Left renal cortex interstitium (tissue), 4 donors: ENCODE data around the gene SIGLEC6. TPM values are rescaled to one million over a fixed set of nuclear protein-coding genes. Genes with fewer than 3 reads are reported as not detected.

ENCODE experiments used
- DNase-seq, 4 donors: peaks; one replicate each; pipeline ENCODE4 v3.0.0-alpha.2; 2013; ENCODE audit warnings: low read depth in 4 of 4, low spot score in 2 of 4, missing footprints in 1 of 4
- polyA plus RNA-seq, 4 donors: library from polyadenylated mRNA; unstranded; fragments of 120-200 nt; gene quantifications; one replicate each; pipeline ENCODE4 v1.2.1, GENCODE V29; 2013; ENCODE audit not compliant: insufficient read length in 4 of 4

SIGLEC6 gene
- polyA plus RNA-seq, 4 donors = 0.10 to 0.52 (median 0.18) TPM

DNA sequence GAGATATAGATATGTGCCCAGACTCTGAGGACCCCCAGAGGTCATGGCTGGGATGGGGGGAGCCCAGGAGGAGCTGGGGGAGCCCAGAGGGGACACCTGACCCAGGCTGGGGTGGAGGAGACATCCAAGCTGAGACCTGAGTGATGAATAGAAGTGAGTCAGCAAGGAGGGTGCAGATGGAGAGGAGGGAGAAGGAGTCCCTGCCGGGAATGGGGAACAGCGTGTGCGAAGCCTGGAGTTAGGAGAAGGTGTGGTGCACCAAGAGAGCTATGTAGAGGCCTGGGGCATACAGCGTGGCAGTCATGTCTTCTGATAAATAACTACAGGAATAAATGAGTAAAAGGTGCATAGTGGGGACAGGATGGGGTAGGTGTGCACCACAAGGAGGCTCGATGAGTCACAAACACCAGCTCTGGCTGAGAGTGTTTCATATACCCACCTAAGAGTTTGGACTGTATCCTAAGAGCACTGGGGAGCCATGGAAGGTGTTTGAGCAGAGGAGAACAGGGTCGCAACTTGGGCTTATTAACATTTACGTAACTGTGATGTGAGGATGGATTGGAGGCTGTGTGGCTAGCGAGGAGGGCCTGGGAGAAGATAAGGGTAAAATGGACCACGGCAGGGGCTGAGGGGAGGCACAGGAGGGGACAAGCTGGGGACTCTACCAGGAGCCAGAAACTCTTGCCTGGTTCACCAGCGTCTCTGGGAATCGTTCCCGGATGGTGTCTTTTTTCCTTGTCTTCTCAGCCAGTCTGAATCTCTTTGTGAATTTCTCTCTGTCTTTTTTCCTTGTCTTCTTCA lies 51.7 kb downstream of the SIGLEC6 start:
- DNase-seq = no peak

- no peak for DNase-seq
These were observed 52.9 kb downstream of the SIGLEC6 start, which contains the start of gene CEACAM18 for GRCh38 chr19:51478381-51479234. Gene CEACAM18 (plus strand): TSS chr19:51478539.

DNA sequence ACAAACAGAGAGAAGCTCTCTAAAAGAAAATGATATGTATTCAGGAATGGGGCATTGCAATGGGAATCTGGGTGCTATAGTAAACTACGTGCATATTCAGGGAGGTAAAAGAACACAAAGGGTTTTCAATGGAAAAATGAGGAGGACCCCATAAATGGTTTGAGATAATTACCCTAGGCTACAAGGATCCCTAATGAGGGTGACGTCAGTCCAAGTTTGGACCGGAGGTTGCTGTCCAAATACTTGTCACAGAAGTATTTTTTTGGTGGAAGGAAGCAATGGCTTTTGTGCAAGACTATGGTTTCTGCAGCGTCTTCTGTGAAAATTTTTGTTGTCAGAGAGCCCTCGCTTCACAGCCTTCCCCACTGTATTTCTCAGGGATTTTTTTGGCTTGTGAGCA lies 54.1 kb downstream of the SIGLEC6 start:
- DNase-seq = no peak

DNA sequence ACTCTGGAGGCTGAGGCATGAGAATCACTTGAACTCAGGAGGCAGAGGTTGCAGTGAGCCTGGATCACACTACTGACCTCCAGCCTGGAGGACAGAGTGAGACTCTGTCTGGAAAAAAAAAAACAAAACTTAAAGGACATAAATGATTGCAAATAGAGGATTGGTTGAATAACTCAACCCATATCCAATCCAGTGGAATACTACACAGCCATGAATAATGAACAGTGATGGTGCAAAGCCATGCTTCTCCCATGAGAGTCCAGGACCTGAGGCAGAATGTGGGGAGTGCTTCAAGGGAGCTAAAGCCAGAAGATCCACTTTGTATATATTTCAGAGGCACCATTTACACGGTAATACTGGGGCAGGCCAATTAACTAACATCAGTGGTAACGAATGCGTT lies 55.3 kb downstream of the SIGLEC6 start:
- DNase-seq = no peak

GRCh38 chr19:51473009-51473707 lies 58.3 kb downstream of the SIGLEC6 start:
- peak in 2 of 4 donors; percentile 21 to 33 for DNase-seq

GRCh38 chr19:51472607-51473006 lies 58.9 kb downstream of the SIGLEC6 start:
- DNase-seq = no peak

- DNase-seq = no peak
These were observed 59.9 kb downstream of the SIGLEC6 start for GRCh38 chr19:51471527-51471926.

DNA sequence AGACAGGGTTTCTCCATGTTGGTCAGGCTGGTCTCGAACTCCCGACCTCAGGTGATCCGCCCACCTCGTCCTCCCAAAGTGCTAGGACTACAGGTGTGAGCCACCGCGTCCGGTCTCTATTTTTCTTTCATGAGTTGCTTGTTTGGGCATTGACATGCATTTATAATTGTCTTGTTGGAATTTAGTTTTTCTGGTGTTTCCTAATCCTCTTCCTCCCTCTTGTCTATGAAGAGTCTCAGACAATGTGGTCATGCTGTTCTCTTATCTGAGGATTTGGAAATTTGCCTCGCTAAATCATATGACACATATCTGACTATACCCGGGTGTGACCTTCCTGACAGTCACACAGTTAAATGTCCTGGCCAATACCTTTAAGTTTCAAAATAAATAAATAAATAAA lies 60.5 kb downstream of the SIGLEC6 start:
- DNase-seq = no peak

GRCh38 chr19:51469629-51470028 lies 61.8 kb downstream of the SIGLEC6 start:
- no peak for DNase-seq

DNA sequence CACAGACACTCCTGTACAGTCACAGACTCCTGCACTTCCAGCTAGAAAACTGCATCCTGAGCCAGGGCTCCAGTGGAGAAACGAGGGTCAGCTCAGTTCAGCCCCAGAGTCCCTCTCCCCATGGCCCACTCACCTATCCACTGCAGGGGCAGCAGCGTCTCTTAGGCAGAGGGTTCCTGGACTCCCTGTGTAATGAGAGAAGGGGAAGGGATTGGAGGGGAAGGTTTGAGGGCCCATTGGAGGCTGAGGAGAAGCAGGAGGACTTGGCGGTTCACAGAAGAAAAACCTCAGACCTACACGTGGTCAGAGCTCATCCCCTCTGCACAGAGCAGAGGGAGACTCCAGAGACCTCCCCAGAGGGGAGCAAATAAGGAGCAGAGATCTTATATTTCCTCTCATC lies 62.3 kb downstream of the SIGLEC6 start:
- no peak for DNase-seq

DNA sequence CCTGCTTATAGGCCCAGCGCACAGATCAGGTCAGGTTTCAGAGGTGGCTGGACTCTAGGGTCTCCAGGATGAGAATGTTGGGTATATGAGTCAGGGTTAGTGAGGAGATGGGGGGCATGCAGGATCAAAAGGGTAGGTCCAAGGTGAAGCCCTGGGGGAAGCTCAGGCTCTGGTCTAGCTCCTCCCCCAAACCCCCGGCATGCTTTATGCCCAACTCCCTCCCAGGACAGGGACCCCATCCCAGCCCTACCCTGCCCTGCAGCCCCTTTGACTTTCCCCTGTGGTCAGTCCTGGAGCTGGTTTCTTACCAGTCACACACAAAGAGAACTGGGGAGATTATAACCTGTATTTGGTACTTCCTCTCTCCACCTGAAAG lies 62.9 kb downstream of the SIGLEC6 start:
- DNase-seq = no peak

- DNase-seq = no peak
These were observed 63.5 kb downstream of the SIGLEC6 start for GRCh38 chr19:51467864-51468544.

Other genes starting within 250 kb of the SIGLEC6 start
- gene IGLON5, start 220.0 kb downstream of the SIGLEC6 start, polyA plus RNA-seq = 1 to 10 TPM; 2.9 to 4.5 (median 4.2) TPM
- gene VSIG10L, start 189.5 kb downstream of the SIGLEC6 start, polyA plus RNA-seq = 1 to 10 TPM; 4.2 to 5.6 (median 4.6) TPM
- 100 to 1,000 TPM; 130 to 152 (median 143) TPM for gene ETFB, start 165.3 kb downstream of the SIGLEC6 start, polyA plus RNA-seq
- gene CLDND2, start 162.7 kb downstream of the SIGLEC6 start, polyA plus RNA-seq = 1 to 10 TPM in 3 of 4 donors, under 1 TPM in 1; 0.99 to 2.9 (median 2.1) TPM
- gene NKG7, start 159.0 kb downstream of the SIGLEC6 start, polyA plus RNA-seq = 1 to 10 TPM in 3 of 4 donors, under 1 TPM in 1; 0.90 to 2.7 (median 2.0) TPM
- under 1 TPM; 0.25 to 0.40 (median 0.32) TPM for gene LIM2, start 143.7 kb downstream of the SIGLEC6 start, polyA plus RNA-seq
- gene C19orf84, start 141.1 kb downstream of the SIGLEC6 start, polyA plus RNA-seq = under 1 TPM in 3 of 4 donors, not detected in 1; 0.10 to 0.22 (median 0.16) TPM
- gene SIGLEC10, start 114.0 kb downstream of the SIGLEC6 start, polyA plus RNA-seq = 1 to 10 TPM in 2 of 4 donors, under 1 TPM in 2; 0.76 to 2.1 (median 1.2) TPM
- under 1 TPM in 2 of 4 donors, not detected in 2; 0.04 to 0.07 TPM for gene SIGLEC8, start 73.2 kb downstream of the SIGLEC6 start, polyA plus RNA-seq
- gene CEACAM18, start 53.1 kb downstream of the SIGLEC6 start, polyA plus RNA-seq = not detected
- gene SIGLEC12, start 29.9 kb downstream of the SIGLEC6 start, polyA plus RNA-seq = under 1 TPM in 3 of 4 donors, not detected in 1; 0.07 to 0.40 (median 0.08) TPM
- gene ZNF175, start 39.6 kb upstream of the SIGLEC6 start, polyA plus RNA-seq = 10 to 100 TPM; 16.8 to 17.7 (median 17.2) TPM
- gene SIGLEC5, start 98.7 kb upstream of the SIGLEC6 start, polyA plus RNA-seq = under 1 TPM in 2 of 4 donors, not detected in 2; 0.25 to 0.33 TPM
- 1 to 10 TPM in 2 of 4 donors, under 1 TPM in 1, not detected in 1; 0.94 to 1.1 (median 1.1) TPM for gene SIGLEC14, start 115.2 kb upstream of the SIGLEC6 start, polyA plus RNA-seq
- gene SPACA6, start 161.7 kb upstream of the SIGLEC6 start, polyA plus RNA-seq = 10 to 100 TPM; 12.2 to 31.1 (median 21.8) TPM
- gene HAS1, start 192.3 kb upstream of the SIGLEC6 start, polyA plus RNA-seq = under 1 TPM in 2 of 4 donors, not detected in 2; 0.07 TPM
- gene FPR1, start 220.2 kb upstream of the SIGLEC6 start, polyA plus RNA-seq = 1 to 10 TPM in 2 of 4 donors, under 1 TPM in 2; 0.70 to 3.0 (median 1.2) TPM
- gene FPR2, start 229.5 kb upstream of the SIGLEC6 start, polyA plus RNA-seq = under 1 TPM in 3 of 4 donors, not detected in 1; 0.17 to 0.26 (median 0.24) TPM